T-helper 2 cell treated with Interferon-gamma antibody and Interleukin-4, amounts not matched to agents 5 μg/mL and 100 μg/mL, for 36 hours (primary cell): ENCODE data around the gene PLPP3.

ENCODE experiments used
- DNase-seq: peaks from one replicate; pipeline ENCODE4 v3.0.0; 2021; ENCODE audit warnings: low spot score
- H3K27ac Mint-ChIP-seq: one replicate; pipeline ENCODE4 v1.8.0; 2021; ENCODE audit warnings: mild to moderate bottlenecking, mixed read lengths
- H3K27me3 Mint-ChIP-seq: one replicate; pipeline ENCODE4 v1.8.0; 2021; ENCODE audit warnings: low read depth, mixed read lengths
- H3K36me3 Mint-ChIP-seq: one replicate; pipeline ENCODE4 v1.8.0; 2021; ENCODE audit warnings: low read depth, mixed read lengths
- H3K4me1 Mint-ChIP-seq: one replicate; pipeline ENCODE4 v1.8.0; 2021; ENCODE audit warnings: low read depth, mixed read lengths
- H3K4me3 Mint-ChIP-seq: one replicate; pipeline ENCODE4 v1.8.0; 2022; ENCODE audit warnings: mild to moderate bottlenecking, moderate library complexity, mixed read lengths
- H3K9me3 Mint-ChIP-seq: one replicate; pipeline ENCODE4 v1.8.0; 2021; ENCODE audit warnings: mixed read lengths

Gene PLPP3

DNA sequence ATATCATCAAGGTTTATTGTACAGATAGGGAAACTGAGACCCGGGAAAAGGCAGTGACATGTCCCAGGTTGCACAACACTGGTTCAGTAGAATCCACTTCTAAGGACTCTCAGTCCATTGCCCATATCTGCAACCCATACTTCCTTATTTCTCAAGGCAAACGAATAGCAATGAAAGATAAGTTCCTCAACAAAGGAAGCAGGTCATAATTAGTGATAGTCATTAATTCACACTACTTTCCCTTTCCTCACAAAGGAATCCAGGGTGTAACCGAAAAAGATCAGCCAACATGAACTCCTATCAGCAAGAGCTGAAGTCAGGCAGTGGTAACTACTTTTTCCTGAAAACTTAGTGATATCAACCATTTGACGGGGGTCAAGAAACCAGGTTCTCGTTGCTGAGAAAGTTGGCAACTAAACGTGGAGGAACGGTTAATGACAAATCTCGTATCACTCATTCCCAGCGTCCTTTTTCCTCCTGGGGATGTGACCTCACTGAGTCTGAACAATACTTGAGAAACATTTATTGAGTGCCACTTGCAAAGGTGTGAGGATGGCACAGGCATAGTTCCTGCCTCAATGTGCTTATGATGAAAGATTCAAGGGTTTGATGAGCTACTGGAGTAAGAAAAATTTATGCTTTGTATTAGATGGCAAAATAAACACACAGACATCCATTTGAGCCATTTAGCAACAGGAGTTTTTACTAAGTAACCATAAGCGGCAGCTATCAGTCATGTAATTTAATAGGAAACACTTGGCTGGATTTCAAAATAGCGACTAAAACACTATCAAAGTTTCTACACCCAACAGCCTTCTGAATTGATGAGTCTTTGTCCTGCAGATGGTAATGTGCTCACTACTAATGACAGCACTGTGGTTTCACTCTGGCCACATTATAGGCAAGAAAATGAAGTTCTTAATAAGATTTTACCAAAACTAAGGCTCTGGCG, 82.3 kb downstream of the PLPP3 start:
- Mint-ChIP-seq H3K4me1 (no peaks in the 10 kb centered on the region), H3K9me3 (no peaks in the 10 kb centered on the region), H3K27ac (no peak overlapping the region), H3K36me3 (no peaks in the 10 kb centered on the region), H3K27me3 (no peaks in the 10 kb centered on the region), H3K4me3 (no peak overlapping the region)
- DNase-seq, result no peak

DNA sequence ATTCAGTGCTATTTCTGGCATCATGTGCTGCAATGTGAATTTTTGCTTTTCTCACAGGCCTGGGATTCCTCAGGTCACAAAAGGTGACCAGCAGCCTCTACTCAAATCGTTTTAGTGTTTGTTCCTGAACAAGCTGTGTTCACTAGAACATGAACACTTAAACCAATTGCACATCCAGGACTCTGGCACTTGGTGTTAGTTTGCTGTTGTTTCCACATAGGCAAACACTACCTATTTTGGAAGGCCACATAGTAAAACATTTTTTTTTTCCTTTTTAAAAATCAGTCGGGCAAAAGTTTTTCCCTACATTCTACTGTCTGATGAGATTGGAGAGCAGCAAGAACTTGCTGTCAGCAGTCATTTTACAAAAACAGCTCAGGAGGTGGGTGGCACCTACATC, 83.2 kb downstream of the PLPP3 start:
- Mint-ChIP-seq H3K27ac (no peak overlapping the region), H3K36me3 (no peaks in the 10 kb centered on the region), H3K27me3 (no peaks in the 10 kb centered on the region), H3K4me1 (no peaks in the 10 kb centered on the region), H3K9me3 (no peaks in the 10 kb centered on the region), H3K4me3 (no peak overlapping the region)
- DNase-seq, result no peak

DNA sequence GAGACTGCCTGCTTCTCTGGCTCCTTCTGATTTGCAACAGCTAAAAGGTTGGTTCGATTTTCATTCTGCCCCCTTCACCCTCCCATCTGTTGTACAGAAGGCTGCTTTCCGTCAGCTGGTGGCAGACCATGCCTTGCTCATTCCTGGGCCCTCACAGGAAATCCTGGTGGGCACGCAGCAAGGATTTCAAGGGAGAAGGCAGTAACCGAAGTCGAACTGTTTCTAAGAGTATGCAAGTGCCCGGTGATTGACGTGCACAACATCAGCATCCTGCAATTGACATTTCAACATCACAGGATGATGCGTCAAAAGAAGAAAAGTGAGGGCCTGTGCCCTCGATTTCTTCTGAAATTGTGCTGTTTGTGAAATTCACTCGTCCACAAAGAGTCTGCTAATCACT, 83.8 kb downstream of the PLPP3 start:
- Mint-ChIP-seq H3K36me3 (no peaks in the 10 kb centered on the region), H3K9me3 (no peaks in the 10 kb centered on the region), H3K27me3 (no peaks in the 10 kb centered on the region), H3K4me3 (no peak overlapping the region), H3K27ac (no peak overlapping the region), H3K4me1 (no peaks in the 10 kb centered on the region)
- DNase-seq, result no peak

DNA sequence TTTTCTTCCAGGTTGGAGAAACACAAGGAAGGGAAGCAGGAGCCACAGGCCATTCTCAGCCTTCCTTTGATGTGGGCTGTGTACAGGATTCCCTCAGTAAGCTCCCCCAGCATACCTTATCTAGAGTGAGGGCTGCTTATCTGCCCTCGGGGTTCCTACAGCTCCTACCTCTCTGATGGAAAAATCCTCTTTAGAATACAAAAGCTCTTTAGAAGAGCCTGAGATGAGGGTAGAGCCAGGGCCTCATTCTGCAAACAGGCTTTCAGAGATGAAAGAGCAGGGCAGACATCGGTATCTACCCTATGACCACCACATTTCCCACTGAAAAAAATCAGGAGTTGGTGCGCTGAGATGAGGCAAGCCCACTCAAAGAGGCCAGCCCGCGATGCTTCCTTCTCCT, 85.1 kb downstream of the PLPP3 start:
- Mint-ChIP-seq H3K4me3 (no peak overlapping the region), H3K27me3 (no peaks in the 10 kb centered on the region), H3K27ac (no peak overlapping the region), H3K9me3 (no peaks in the 10 kb centered on the region), H3K36me3 (no peaks in the 10 kb centered on the region), H3K4me1 (no peaks in the 10 kb centered on the region)
- no peak for DNase-seq

DNA sequence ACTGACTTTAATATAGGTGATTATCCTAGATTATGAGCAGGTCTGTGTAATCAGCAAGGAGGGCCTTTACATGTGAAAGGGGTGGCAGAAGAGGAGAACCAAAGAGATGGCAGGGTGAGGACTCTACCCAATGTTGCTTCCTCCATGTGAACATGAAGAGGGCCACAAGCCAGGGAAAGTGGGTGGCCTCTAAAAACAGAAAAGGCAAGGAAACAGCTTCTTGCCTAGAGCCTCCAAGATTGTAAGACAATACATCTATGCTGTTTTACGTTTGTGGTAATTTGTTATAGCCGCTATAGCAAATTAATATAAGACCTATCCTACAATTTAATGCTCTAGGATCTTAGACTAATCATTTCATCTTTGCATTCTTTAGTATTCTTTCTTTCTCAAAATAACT, 85.5 kb downstream of the PLPP3 start:
- Mint-ChIP-seq H3K27ac (no peak overlapping the region), H3K4me1 (no peaks in the 10 kb centered on the region), H3K9me3 (no peaks in the 10 kb centered on the region), H3K27me3 (no peaks in the 10 kb centered on the region), H3K4me3 (no peak overlapping the region), H3K36me3 (no peaks in the 10 kb centered on the region)
- no peak for DNase-seq

DNA sequence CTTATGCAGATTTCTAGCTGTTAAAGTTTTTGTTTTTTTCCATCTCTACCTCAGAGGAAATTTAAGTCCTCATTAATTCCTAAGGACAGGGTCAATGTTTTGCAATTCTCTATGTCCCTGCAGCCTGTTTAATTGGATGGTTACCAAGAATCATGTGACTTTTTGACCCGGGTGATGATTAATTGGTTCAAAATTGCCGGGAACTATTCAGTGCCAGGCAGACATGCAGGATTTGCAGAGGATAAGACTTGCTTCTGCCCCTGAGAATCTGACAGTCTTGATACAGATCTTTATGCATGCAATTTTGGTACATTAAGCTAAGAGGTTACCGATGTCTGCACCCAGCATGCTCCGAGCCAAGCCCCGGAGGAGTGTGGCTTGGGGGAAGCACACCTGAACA, 87.9 kb downstream of the PLPP3 start:
- H3K27ac Mint-ChIP-seq, result no peak overlapping the region
- H3K4me1 Mint-ChIP-seq, result no peaks in the 10 kb centered on the region
- no peak for DNase-seq
- H3K36me3 Mint-ChIP-seq, result no peaks in the 10 kb centered on the region
- H3K9me3 Mint-ChIP-seq, result no peaks in the 10 kb centered on the region
- no peaks in the 10 kb centered on the region for H3K27me3 Mint-ChIP-seq
- no peak overlapping the region for H3K4me3 Mint-ChIP-seq

DNA sequence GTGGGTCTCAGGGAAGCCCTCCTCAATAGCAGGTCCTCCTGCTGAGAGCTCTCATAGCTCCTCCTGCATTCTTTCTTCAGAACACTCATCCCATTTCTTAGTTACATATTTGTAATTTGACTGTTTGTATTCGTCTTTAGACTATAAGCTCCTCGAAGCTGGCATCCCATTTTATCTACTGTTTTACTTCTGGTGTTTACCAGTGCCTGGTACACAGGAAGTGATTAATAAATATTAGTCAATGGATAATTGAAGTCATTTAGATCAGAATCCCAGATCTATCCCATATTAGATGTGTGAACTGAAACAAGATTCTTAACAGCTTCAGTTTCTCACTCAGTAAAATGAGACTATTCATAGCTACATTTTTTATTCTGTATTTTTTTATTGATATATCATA, 88.7 kb downstream of the PLPP3 start:
- H3K9me3 Mint-ChIP-seq, result no peaks in the 10 kb centered on the region
- H3K27me3 Mint-ChIP-seq, result no peaks in the 10 kb centered on the region
- DNase-seq, result no peak
- H3K4me1 Mint-ChIP-seq, result no peaks in the 10 kb centered on the region
- no peak overlapping the region for H3K4me3 Mint-ChIP-seq
- H3K27ac Mint-ChIP-seq, result no peak overlapping the region
- no peaks in the 10 kb centered on the region for H3K36me3 Mint-ChIP-seq

DNA sequence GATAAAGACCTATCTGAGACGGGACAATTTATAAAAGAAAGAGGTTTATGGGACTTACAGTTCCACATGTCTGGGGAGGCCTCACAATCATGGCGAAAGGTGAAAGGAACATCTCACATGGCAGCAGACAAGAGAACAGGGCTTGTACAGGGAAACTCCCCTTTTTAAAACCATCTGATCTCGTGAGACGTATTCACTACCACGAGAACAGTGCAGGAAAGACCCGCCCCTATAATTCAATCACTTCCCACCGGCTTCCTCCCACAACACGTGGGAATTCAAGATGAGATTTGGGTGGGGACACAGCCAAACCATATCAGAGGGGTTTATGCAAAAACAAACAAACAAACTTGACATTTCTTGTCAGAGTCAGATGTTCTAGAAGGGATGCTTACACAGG, 89.7 kb downstream of the PLPP3 start:
- Mint-ChIP-seq H3K9me3 (no peaks in the 10 kb centered on the region), H3K4me1 (no peaks in the 10 kb centered on the region), H3K4me3 (no peak overlapping the region), H3K27ac (no peak overlapping the region), H3K27me3 (no peaks in the 10 kb centered on the region), H3K36me3 (no peaks in the 10 kb centered on the region)
- DNase-seq, result no peak

DNA sequence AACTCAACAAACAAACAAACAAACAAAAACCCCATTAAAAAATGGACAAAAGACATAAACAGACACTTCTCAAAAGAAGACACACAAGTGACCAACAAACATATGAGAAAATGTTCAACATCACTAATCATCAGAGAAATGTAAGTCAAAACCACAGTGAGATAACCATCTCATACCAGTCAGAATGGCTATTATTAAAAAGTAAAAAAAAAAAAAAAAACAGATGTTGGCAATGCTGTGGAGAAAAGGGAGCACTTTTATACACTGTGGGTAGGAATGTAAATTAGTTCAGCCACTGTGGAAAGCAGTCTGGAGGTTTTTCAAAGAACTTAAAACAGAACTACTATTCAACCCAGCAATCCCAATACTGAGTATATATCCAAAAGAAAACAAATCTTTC, 94.7 kb downstream of the PLPP3 start:
- no peak overlapping the region for H3K4me3 Mint-ChIP-seq
- H3K27me3 Mint-ChIP-seq, result peaks cover 3% of the 10 kb centered on the region
- no peak for DNase-seq
- no peaks in the 10 kb centered on the region for H3K4me1 Mint-ChIP-seq
- no peaks in the 10 kb centered on the region for H3K36me3 Mint-ChIP-seq
- H3K9me3 Mint-ChIP-seq, result no peaks in the 10 kb centered on the region
- H3K27ac Mint-ChIP-seq, result no peak overlapping the region

DNA sequence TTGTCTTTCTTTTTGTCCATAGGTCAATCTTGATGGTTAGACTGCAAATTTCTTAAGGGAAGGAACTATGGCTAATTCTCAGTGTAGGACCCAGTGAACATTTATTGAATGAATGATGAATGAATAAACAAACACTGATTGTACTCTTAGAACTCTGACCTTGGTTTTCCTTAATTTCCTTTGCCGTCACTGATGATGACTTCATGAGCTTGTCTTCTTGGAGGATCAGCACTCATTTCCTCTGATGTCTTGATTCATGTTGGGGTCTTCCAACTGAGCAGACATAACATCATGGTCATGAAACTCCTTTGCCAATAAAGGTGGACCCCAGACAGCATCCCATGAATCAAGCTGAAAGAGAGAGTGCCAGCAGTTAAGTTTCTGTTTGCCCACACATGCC, 96.3 kb downstream of the PLPP3 start:
- no peak for DNase-seq
- H3K27me3 Mint-ChIP-seq, result peaks cover 13% of the 10 kb centered on the region
- H3K36me3 Mint-ChIP-seq, result no peaks in the 10 kb centered on the region
- H3K9me3 Mint-ChIP-seq, result no peaks in the 10 kb centered on the region
- no peak overlapping the region for H3K27ac Mint-ChIP-seq
- no peak overlapping the region for H3K4me3 Mint-ChIP-seq
- no peaks in the 10 kb centered on the region for H3K4me1 Mint-ChIP-seq

DNA sequence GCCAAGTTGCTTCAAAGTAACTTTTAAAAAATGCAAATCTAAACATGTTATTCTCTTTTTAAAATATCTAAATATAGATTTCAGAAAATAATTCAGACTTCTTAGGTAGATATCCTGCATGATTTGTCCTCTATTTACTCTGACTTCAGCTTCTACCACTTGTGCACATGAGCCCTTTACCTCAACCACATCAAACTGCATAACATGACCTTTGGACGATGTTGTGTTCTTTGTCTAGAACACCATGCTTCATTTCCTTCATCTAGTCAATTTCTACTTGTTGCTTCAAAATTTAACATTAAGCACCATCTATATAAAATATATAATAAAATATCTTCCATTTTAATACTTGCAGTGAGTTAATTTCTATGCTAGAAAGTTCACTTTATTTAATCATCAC, 96.9 kb downstream of the PLPP3 start:
- Mint-ChIP-seq H3K27me3 (peaks cover 15% of the 10 kb centered on the region), H3K9me3 (no peaks in the 10 kb centered on the region), H3K4me1 (no peaks in the 10 kb centered on the region), H3K36me3 (no peaks in the 10 kb centered on the region), H3K27ac (no peak overlapping the region), H3K4me3 (no peak overlapping the region)
- DNase-seq, result no peak

DNA sequence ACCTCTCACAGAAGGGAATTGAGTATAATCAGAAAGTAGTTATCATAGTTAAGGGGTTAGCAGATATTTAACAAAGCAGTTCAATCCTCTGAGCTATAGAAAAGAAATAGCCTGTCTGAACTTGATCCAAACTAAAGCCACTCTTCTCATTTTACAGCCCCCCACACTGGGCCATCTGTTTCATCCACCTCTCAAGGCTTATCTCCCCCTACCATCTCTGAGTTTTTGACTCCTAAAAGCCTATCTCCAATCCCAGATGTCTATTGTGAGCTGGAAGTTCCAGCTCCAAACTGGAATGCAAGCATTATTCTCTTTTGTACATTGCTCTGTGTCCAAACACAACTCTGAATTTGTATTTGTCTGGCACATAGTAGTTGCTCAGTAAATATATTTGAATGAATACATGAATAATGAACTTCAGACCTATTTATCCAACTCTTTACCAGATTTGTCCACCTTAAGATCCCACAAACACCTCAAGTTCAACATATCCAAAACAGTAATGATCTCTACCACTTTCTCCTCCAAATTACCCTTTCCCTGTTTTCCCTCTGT, 98.1 kb downstream of the PLPP3 start:
- H3K27ac Mint-ChIP-seq, result no peak overlapping the region
- no peaks in the 10 kb centered on the region for H3K4me1 Mint-ChIP-seq
- DNase-seq, result no peak

DNA sequence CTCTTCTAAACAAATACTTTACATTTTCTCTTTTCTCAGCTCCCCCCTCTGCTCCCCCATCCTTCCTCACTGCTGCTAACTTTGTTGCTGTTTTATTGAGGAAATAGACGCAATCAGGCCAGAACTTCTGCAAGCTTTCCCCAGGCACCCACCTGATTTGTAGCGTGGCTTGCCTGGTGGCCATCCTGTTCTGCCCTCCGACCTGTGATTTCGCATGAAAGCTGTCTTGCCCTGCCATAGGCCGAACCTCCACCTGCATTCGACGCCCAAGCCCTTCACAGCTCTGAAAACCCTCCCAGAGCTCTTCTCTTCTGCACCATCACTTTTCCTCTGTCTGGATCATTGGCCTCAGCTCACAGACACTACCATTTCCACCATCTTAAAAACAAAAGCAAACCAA, 100.6 kb downstream of the PLPP3 start:
- Mint-ChIP-seq H3K9me3 (no peaks in the 10 kb centered on the region), H3K4me1 (no peaks in the 10 kb centered on the region), H3K27ac (no peak overlapping the region), H3K4me3 (no peak overlapping the region), H3K36me3 (no peaks in the 10 kb centered on the region), H3K27me3 (peaks cover 30% of the 10 kb centered on the region)
- no peak for DNase-seq

More for the DNA sequence above, 98.1 kb downstream of the PLPP3 start:
- Mint-ChIP-seq H3K36me3 (no peaks in the 10 kb centered on the region), H3K27me3 (peaks cover 25% of the 10 kb centered on the region), H3K4me3 (no peak overlapping the region), H3K9me3 (no peaks in the 10 kb centered on the region)

DNA sequence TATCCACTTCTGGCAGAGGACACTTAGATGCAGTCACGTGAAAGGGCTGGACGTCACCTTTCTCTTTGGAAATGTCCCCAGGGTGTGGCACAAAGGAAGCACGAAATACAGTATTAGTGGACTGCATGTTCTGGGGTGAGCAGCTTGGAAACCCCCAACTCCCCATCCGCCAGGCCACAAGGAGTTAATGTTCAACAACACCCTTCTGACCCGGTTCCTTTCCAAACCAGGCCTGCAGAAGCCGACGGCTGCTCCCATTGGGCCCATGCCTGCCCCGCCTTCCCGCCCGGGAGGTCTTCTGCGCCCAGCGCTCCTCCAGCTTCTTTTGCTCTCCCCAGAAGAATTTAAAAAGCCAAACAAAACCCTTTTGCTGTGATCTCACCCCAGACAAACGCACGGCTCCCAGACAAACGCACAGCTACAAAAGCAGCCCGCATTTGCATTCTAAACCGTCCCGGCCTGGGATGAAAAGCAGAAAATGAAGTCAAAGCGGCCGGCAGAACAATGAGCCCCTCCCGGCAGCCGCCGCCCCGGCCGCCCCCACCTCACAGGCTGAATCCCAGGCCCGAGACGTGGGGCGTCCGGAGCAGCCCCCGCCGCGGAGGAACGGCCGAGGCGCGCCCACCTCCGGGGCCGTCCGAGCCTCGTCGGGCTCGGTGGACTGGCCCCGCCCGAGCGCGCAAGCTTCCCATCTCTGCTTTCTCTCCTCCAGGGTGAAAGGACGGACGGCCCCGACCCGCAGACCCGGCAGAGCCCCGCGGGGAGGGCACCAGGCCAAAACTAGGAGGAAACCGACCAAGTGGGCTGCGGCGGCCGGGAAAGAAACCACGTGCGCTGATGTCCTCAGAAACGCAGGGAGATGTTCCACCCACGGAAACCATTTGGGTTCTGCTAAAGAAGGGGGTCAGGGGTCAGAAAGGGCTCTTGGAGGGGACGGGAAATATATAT, 101.9 kb downstream of the PLPP3 start:
- H3K27me3 Mint-ChIP-seq, result peaks cover 30% of the 10 kb centered on the region
- no peak overlapping the region for H3K27ac Mint-ChIP-seq
- no peak overlapping the region for H3K4me3 Mint-ChIP-seq
- no peaks in the 10 kb centered on the region for H3K4me1 Mint-ChIP-seq
- H3K9me3 Mint-ChIP-seq, result no peaks in the 10 kb centered on the region
- no peaks in the 10 kb centered on the region for H3K36me3 Mint-ChIP-seq
- no peak for DNase-seq
